NT2/D1 (cell line): ENCODE data around the gene APOO.

Source experiments
- SUZ12 ChIP-seq: IDR thresholded peaks from 2 replicates; pipeline ENCODE4 v1.6.1; 2011; ENCODE audit not compliant: insufficient read length, insufficient read depth; ENCODE audit errors: extremely low read depth
- YY1 ChIP-seq: IDR thresholded peaks from 2 replicates; pipeline ENCODE4 v1.6.1; 2011; ENCODE audit not compliant: insufficient read length, insufficient read depth
- ZNF274 ChIP-seq: IDR thresholded peaks from 2 replicates; pipeline ENCODE4 v1.6.1; 2011; ENCODE audit warnings: mild to moderate bottlenecking, low read depth, low read length

DNA sequence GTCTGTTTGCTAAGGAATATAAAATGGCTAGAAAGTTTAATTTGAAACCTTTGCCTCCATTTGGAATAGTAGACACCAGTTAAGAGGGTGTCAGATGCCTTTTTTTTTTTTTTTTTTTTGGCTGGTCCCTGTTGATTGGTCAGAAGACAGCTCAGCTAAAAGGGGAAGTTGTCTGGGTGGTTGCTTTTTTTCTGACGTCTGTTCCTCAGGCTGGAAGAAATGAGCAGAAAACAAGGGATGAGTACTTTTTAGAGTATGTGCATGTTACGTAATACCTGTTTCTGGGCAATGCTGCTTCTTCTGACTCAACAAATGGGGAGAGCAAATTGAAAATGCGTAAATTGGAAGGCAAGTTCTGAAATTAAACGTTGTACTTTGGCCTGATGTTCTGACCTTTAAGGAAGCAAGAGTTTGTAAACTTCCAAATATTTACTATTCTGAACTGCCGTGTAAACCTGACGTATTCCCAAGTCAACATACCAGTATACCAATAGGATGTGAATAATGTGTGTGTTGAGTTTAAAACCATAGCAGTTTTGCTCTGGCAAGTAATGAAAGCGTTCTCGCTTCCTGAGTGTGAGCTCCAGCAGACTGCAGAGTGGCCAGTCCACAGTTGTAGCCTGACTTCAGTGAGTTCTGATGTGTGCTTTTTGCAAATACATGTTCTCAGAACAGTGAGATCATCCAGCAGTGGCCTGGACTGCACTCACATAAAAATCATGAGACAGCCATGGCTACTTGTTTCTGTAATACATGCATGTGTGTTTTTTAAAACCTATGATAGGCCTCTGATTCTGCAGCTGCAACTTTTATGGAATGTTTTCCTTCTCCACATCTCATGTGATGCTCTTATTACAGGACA, 123.0 kb downstream of the APOO start:
- no peak for TF ChIP-seq YY1
- TF ChIP-seq ZNF274, result no peak
- no peak for TF ChIP-seq SUZ12
